Epithelial cell of proximal tubule (primary cell): ENCODE results near the gene AUTS2. TPM values are rescaled to one million over a fixed set of nuclear protein-coding genes. Genes with fewer than 3 reads are reported as not detected.
"Not testable (repeated sequence)": the region's sequence is repeated elsewhere in the genome, so short reads cannot be mapped to it uniquely, and the experiment has no call there.

ENCODE experiments used
- DNase-seq: peaks from one replicate; pipeline ENCODE4 v3.0.0-alpha.2; 2011; ENCODE audit warnings: low read depth
- H3K4me3 ChIP-seq: 2 replicates; pipeline ENCODE4 v1.5.1; 2011; ENCODE audit warnings: low read depth, mild to moderate bottlenecking, low read length
- total RNA-seq: library from RNA; depleted of rRNA; stranded (reverse); fragments of >200 nt; gene quantifications from 2 replicates; pipeline ENCODE4 v1.2.3, GENCODE V29; 2015
- TF ChIP-seq, protein P1 (sequence below): conservative IDR thresholded peaks from 2 replicates; pipeline ENCODE4 v1.5.1; 2012; ENCODE audit warnings: low read depth, mild to moderate bottlenecking, low read length

The AUTS2 gene
- total RNA-seq, 1 donor from 2014 or later, result 10.0 TPM

DNA sequence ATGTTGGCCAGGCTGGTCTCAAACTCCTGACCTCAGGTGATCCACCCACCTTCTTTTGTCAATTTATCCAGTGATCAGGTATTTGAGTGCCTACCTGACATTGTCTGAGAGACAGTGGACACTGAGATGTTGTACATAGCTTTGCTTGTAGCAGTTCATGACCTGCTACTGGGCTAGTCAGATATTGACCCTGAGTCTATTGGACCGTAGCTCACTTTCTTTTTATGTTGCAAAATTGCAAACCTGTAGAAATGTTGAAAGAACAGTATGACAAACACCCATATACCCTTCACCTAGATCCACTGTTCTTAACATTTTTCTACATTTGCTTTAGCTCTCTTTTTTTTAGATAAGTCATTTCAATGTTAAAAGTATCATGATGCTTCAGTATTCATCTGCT lies 1123.2 kb downstream of the AUTS2 start:
- H3K4me3 ChIP-seq, result no peak overlapping the region
- TF ChIP-seq, protein P1, sequence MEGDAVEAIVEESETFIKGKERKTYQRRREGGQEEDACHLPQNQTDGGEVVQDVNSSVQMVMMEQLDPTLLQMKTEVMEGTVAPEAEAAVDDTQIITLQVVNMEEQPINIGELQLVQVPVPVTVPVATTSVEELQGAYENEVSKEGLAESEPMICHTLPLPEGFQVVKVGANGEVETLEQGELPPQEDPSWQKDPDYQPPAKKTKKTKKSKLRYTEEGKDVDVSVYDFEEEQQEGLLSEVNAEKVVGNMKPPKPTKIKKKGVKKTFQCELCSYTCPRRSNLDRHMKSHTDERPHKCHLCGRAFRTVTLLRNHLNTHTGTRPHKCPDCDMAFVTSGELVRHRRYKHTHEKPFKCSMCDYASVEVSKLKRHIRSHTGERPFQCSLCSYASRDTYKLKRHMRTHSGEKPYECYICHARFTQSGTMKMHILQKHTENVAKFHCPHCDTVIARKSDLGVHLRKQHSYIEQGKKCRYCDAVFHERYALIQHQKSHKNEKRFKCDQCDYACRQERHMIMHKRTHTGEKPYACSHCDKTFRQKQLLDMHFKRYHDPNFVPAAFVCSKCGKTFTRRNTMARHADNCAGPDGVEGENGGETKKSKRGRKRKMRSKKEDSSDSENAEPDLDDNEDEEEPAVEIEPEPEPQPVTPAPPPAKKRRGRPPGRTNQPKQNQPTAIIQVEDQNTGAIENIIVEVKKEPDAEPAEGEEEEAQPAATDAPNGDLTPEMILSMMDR, result no peak
- DNase-seq, result no peak

DNA sequence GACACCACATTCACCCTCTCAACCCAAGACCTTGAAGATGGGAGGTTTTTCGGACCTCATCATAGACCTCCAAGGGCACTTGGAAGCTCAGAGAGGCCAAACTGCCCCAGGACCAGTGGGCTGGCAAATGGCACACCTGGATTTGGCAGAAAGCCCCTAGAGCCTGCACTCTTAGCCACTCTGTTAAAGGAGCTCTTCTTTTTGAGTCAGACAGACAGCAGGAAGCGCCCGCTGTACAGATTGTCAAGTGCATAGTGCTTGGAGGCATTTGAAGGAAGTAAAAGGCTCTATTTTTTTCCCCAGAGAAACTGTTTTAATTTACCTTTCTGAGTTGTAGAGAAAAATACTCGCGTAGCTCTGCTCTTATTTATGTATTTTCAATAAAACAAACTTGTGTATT lies 1125.1 kb downstream of the AUTS2 start:
- TF ChIP-seq, protein P1, result no peak
- H3K4me3 ChIP-seq, result no peak overlapping the region
- DNase-seq, result no peak

DNA sequence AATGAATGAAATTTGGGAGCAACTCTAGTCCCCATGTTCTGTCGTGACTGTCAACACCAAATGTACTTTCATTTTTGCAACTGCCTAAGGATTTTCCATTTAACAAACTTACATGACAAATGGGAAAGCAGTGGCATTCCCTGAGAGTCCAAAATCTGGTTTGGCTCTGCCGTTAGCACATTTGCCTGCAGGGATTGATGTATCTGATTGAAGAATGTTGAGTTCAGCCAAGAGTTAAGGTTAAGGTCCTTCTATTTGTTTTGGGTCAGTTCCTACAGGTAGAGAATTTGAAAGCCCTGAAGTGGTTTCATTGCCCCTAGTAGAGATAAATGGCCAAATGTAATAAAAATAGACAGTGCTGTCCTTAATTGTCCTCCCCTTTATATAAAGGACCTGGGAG lies 1127.2 kb downstream of the AUTS2 start:
- TF ChIP-seq, protein P1, result no peak
- H3K4me3 ChIP-seq, result peak overlapping the region; percentile 7
- DNase-seq, result no peak

DNA sequence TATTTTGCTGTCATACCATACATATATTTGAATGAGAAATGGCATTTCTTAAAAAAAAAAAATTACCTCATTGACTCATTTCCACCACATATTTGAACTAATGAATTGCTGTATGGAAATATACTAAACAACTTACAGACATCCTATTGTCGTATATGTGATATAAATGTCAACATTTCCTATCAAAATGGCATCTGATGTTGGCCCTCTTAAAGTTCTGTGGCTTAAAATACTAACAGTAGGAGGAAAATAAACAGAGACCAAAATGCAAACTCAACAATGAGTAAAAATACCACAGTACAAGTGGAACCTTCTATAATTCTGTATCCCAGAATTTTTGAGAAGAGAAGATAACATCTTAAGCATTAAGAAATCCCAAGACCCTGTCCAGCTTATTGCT lies 1128.0 kb downstream of the AUTS2 start:
- no peak for DNase-seq
- H3K4me3 ChIP-seq, result no peak overlapping the region
- TF ChIP-seq, protein P1, result no peak

GRCh38 chr7:70726951-70727378 lies 1128.7 kb downstream of the AUTS2 start:
- TF ChIP-seq, protein P1, result no peak

GRCh38 chr7:70727861-70728260 lies 1129.6 kb downstream of the AUTS2 start:
- DNase-seq, result no peak
- TF ChIP-seq, protein P1, result no peak
- H3K4me3 ChIP-seq, result no peak overlapping the region

More at GRCh38 chr7:70726951-70727378, 1128.7 kb downstream of the AUTS2 start:
- no peak overlapping the region for H3K4me3 ChIP-seq
- DNase-seq, result no peak

DNA sequence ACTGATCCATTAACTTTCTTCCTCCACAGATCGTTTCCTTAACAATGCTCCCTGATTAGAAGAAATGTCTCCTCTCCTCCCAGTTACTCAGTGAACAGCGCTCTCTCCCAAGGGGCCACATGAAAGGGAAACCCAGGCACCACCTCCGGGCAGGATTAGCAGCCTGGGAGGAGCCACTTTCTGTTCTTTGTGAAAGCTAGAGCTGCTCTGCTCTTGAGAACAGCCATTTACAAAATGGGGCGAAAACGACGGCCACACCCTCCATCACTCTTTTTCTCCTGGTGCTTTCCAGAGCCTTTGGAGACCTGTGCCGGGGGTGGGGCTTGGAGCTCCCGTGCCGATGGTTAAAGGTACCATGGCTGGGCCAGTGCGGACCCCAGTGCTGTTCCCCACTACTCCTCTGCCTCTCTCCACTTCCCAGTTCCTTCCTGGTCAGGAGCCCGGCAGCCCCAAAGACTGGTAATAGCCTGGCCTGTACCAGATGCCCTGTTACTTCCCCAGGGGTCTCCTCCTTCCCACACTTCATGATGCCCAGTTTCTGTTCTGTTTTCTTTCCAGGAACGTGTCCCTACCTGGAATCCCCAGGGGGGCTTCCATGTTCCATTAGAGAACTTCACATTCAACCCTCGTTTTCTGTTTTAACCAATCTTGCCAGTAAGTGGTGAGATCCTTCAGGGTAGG lies 1130.7 kb downstream of the AUTS2 start:
- H3K4me3 ChIP-seq, result no peak overlapping the region
- TF ChIP-seq, protein P1, result no peak
- no peak for DNase-seq

DNA sequence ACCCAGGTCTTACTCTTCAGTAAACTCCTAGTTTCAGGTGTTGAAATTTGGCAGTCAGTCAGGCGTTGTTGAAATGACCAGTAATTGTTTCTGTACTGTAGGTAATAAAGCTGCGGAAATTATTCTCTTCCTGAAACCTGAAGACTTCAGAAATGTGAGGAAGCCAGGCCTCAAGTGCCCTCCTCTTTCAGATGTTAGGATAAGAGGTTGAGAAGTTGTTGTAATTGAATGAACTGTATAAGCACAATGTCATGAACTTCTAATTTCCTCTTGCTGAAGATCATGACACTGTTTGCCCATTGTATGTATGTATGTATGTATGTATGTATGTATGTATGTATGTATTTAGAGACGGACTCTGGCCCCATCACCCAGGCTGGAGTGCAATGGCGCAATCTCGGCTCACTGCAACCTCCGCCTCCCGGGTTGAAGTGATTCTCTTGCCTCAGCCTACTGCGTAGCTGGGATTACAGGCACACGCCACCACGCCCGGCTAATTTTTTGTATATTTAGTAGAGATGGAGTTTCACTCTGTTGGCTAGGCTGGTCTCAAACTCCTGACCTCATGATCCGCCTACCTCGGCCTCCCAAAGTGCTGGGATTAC lies 1131.4 kb downstream of the AUTS2 start:
- not testable (repeated sequence) for DNase-seq, H3K4me3 ChIP-seq
